NCI-H446 treated with DMSO at 0.1 percent for 48 hours (cell line): ENCODE measurements around the gene GIT1.

Source experiments
- DNase-seq: peaks from one replicate; lab custom pipeline; 2025; lab: John Stamatoyannopoulos, UW

The GIT1 gene

GRCh38 chr17:29593591-29594518 lies 4.4 kb upstream of the GIT1 start:
- no peak for DNase-seq

- DNase-seq: peak; percentile 40
These were observed 3.6 kb upstream of the GIT1 start, which contains the start of gene ANKRD13B for GRCh38 chr17:29592850-29593551. Gene ANKRD13B (plus strand): TSS chr17:29593132. CDS start chr17:29593622, 490 bp downstream.

DNA sequence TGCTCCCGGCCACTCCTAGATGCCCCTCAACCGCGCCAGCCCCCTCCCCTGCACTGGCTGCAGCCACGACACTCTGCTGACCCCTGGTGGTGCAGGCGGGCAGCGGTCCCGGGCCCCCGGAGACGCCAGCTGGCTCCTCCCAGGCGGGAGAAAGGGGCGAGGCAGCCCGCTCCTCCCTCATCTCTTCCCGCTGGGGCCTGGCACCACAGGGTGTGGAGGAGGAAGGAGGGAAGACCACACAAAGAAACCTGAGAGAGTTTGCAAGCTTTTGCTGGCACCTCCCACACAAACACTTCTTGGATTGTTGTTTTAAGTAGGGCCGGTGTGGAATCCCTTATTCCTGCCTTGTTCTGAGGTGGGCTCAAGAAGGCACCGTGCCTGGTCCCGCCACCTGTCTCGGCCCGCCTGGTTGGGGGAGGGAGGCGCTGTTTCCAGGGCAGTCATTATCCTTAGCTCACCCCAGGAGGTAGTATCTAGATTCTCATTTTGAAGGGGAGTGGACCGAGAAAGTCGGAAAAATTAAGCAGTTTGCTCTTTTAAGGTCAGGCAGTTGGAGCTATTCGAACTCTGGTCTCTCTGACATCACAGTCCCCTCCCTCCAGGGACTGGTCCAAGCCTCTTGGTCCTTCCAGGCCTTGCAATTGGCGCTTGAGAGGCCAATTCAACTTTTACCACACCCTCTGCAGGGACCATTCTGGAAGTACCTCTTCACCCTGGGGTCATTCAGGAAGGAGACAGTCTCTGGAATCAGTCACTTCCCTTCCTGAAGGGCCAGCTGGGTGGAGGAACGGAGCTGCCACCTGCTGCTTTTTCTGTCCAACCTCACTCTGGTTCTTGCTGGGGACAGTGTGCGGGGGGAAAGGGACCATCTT lies 2.5 kb upstream of the GIT1 start:
- DNase-seq: peak; percentile 83

DNA sequence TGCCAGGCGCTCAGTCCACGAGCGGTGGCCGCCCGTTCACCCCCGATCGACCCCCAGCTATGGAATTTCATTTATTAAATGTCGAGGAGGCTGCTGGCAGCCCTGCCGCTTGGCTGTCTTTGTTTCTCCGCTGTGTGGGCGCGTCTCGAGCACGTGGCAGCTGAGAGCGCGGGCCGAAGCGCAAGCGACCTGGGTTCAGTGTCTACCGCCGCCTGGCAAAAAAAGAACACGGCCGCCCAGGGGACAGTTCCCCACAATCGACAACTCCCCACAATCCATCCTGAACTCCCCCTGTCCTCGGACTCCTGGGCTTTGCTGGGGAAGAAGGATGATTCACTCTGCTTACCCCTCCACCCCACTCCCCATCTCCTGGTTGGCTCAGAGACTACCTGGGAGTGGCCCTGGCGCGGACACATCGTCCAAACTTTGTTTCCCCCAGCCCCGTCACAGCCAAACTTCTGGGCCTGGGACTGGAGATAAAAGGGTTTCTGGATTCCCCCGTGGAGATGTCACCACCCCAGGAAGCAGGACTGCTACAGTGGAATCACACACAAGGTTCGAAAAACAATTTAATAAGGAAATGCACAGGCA lies 1.8 kb upstream of the GIT1 start:
- peak; percentile 69 for DNase-seq

GRCh38 chr17:29590411-29591145 lies 1.1 kb upstream of the GIT1 start:
- DNase-seq: peak; percentile 25

DNA sequence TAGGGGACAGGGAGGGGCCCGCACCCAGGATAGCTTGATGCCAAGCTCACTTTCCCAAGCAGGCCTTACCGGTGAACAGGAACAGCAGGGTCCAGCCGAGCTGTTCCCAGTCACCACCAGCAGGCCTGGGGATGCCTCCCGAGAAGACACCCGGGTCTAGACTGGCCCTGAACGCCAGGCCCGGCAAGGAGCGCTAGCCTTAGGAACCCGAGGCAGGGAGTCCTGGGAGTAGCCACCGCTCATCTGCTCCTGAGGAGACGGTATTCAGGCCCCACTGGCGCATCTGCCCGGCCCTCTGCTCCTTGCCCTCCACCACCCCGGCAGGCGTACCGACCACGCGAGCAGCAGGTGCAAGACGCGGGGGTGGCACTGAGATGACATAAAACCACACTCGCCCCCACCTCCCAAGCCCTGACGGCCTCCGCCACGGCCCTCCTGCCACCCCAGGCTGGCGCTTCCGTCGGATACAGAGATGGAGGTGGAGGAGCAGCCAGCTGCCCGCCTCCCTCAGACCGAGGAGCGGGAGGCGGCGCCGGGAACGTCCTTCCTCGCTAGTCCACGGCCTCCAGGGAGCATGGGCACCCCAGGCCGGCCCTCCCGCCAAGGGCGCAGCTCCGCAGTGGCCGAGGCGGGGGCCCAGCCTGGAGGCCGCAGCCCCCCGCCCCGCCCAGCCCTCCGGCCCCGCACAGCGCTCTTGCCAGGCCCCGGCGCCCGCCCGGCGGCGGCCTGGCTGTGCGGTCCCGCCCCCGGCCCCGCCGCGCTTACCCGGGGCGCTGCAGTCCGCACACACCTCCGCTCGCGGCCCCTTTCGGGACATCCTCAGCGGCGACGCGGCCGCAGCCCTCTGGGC lies 661 bp downstream of the GIT1 start:
- DNase-seq: no peak

DNA sequence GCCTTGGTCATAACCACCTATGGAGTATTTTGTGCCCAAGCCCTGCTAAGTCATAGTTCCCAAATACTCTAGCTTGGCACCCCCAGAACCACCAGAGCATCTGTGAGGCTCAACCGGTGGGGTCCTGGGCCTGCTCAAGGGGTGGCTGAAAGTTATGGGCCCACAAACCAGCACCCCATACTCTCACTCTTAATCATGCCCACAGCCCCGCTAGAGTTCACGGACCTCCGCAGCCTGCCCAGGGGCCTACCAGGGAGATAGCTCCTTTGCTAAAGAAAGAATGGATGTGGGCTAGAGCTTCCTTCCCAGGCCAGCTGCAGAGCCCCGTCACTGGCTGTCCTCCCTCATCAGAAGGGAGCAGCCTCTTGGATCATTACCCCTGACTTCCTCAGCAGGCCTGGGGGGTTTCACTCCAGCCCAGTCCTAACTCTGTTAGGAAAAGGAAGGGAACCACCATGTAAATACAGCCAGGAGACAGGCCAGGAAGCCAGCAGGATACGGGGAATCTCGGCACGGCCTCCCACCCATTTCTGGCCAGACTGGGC lies 1.4 kb downstream of the GIT1 start:
- DNase-seq: no peak

DNA sequence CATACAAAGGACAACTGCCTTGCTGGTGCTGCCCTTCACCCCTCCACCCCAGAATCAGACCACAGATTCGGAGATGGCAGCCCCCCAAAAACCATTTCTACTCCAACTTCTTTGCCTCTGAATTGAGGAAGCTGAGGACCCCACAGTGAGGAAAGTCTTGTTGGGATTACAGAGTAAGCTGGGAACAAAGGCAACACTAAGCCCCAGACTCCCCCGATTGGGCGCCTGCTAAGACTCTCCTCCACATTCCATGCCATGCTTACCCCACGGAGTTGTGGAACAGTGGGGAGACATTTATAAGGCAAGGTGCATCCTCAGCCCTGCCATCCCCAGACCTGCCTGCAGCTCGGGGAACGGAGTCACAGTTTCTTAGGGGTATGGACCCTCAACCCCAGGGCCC lies 1.9 kb downstream of the GIT1 start:
- no peak for DNase-seq

DNA sequence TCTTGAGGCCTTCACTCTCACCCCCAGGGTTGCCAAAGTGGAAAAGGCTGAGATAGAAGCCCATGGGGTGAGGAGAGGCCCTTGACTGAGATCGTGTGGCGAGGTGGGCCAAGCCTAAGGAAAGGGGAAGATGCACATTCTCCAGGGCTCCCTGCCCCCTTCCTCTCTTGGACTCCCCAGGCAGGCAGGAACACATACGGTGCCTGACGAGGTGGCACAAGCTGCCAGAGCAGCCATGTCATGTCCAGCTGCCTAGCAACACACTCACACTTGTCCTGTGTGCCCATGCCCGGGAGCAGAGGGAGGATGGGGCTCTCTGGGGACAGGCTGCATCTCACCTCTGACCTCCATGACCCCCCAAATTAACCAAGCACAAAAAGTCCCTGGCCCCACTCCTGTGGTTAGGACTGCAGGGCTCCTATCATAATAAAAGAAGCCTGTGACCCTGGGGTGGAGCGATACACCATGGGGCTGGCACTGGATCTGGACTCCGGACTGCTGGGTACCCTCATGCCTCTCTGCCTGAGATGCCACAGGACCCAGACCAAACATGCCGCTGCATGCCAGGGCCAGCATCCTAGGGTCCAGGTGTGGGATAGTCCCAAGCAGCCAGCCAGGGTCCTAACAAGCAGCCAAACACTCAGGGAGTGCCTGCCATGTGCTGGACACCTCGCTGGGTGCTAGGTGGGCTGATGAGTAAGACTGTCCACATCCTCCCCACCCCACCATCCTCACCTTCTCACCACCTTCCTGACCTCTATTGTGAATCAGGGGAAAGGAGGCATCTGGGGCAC lies 2.6 kb downstream of the GIT1 start:
- no peak for DNase-seq

GRCh38 chr17:29585080-29585751 lies 4.2 kb downstream of the GIT1 start:
- no peak for DNase-seq

GRCh38 chr17:29584452-29585079 lies 4.9 kb downstream of the GIT1 start:
- no peak for DNase-seq

DNA sequence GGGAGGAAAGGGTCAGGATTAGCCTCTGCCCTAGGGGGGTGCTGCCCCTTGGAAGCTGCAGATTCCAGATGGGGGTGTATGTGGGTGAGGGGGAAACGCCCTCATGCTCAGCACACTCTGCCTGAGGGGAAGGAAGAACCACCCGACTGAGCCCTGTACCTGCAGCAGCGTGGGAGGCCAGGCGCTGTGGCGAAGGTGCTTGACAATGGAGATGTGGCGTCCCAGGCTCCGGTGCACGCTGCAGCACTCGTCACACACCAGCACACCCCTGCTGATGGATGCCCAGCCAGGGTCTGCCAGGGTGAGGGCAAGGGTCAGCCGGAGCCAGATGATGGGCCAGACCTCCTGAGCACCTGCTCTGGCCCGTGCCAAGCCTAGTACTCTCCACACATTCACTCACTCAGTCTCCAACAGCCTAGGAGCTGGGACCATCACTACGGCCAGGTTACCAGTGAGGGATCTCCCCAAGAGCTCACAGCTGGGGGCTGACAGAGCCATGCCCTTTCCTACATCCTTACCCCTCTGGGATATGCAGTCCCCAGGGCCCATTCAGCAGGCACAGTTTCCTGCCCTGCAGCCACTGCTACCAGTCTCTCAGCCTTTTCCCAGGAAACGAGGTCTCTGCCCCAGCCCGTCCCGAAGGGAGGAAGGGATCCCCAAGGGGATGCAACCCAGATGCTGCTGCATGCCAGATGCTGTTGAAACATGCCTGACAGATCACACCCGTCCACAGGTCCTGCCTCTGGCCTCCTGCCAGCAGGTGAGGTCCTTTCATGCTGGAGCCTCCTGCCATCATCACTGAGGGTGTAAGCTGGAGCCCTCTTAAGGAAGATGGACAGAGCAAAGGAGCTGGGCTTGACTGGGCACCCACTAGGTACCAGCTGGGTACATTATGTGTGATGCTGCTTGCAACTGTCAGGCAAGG lies 5.9 kb downstream of the GIT1 start:
- no peak for DNase-seq

GRCh38 chr17:29582772-29583171 lies 6.7 kb downstream of the GIT1 start:
- peak; percentile 77 for DNase-seq

- DNase-seq: peak; percentile 61
These were observed 7.1 kb downstream of the GIT1 start for GRCh38 chr17:29582254-29582765.

DNA sequence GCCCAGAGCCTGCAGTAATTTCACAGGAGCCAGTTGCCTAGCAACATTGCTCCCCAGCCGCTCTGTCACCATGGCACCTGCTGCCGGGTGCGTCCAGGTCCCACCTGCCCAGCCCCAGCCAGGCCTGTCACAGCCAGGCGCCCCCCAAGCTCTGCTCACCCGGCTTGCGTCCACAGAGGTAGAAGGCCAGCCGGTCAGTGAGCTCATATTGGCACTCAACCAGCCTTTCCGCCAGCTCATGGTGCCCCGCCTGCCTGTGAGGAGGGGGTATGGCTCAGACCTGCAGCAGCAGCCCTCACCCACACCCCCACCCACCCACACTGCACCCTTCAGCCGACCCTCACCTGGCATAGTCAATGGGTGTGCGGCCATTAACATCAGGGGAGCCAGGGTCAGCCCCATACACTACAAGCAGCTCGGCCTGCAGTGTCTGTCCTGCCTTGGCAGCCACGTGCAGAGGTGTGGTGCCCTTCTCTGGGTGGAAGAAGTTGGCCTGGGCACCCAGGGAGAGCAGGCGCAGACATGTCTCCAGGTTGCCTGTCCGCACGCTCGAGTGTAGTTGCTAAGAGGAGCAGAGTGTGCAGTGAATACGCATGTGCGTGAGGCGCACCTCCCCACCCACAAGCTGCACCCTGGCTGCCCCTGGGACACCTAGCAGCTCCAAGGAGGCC lies 7.7 kb downstream of the GIT1 start:
- no peak for DNase-seq
